A549 (cell line): ENCODE data around the gene ARFGEF2.

Source experiments
- CHD4 ChIP-seq: fragments of 200-600 bp; sonication (generic); IDR thresholded peaks from 2 replicates; pipeline ENCODE4 v1.6.1; 2016; ENCODE audit warnings: antibody characterized with exemption, mild to moderate bottlenecking, borderline replicate concordance
- CTCF ChIP-seq: fragments of >200 bp; sonication (Bioruptor Twin); formaldehyde crosslinking; IDR thresholded peaks from 3 replicates; pipeline ENCODE4 v1.5.1; 2016
- POLR2A ChIP-seq: IDR thresholded peaks from 2 replicates; pipeline ENCODE4 v1.6.1; 2012; ENCODE audit warnings: mild to moderate bottlenecking, low read length
- RCOR1 ChIP-seq: fragments of 150-350 bp; IDR thresholded peaks from 2 replicates; pipeline ENCODE4 v1.6.1; 2014; ENCODE audit warnings: antibody characterized with exemption, low read length, low read depth

DNA sequence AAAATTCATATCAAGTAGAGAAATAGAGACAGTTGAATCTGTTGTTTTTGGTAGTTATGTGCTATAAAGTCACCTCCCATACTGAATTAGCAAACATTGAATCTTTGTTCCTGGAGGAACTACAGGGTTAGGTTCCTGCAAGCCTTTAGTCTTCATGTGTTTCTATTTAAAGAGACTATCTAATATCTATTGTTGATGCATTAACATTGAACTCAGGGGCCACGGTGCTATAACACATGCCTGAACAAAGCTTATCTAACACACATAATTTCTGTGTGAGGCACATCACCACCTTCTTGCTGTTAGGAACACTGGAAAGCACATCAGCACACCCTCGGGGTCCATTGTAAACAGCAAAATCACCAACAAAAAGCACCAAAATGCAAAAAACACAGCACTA, 21.2 kb downstream of the ARFGEF2 start:
- TF ChIP-seq POLR2A (no peak), CHD4 (no peak), RCOR1 (no peak), CTCF (no peak)
